A549 (cell line): ENCODE measurements around the gene RHBDL2.

Experiments
- CBX8 ChIP-seq: fragments of 200-600 bp; sonication (generic); IDR thresholded peaks from 2 replicates; pipeline ENCODE4 v1.6.1; 2016
- CHD2 ChIP-seq: fragments of 150-350 bp; IDR thresholded peaks from 2 replicates; pipeline ENCODE4 v1.6.1; 2014; ENCODE audit warnings: low read length; ENCODE audit not compliant: partially characterized antibody
- EP300 ChIP-seq, 2 experiments: fragments of >200 bp; sonication (Bioruptor Twin); formaldehyde crosslinking; IDR thresholded peaks; 2 replicates in 1 of 2; 3 replicates in 1 of 2; pipeline ENCODE4 v1.6.1; 2016 to 2017
- KDM1A ChIP-seq: fragments of 200-600 bp; sonication (generic); IDR thresholded peaks from 2 replicates; pipeline ENCODE4 v1.6.1; 2016; ENCODE audit warnings: low read depth, mild to moderate bottlenecking
- NR3C1 ChIP-seq: fragments of >200 bp; sonication (Bioruptor Twin); formaldehyde crosslinking; IDR thresholded peaks from 3 replicates; pipeline ENCODE4 v1.6.1; 2017
- POLR2A ChIP-seq: IDR thresholded peaks from 2 replicates; pipeline ENCODE4 v1.6.1; 2012; ENCODE audit warnings: mild to moderate bottlenecking, low read length
- RFX5 ChIP-seq: fragments of 450-650 bp; IDR thresholded peaks from 2 replicates; pipeline ENCODE4 v1.7.1; 2014; ENCODE audit warnings: antibody characterized with exemption, mild to moderate bottlenecking, moderate library complexity
- SMC3 ChIP-seq: fragments of >200 bp; sonication (Bioruptor Twin); formaldehyde crosslinking; IDR thresholded peaks from 3 replicates; pipeline ENCODE4 v1.6.1; 2018; ENCODE audit warnings: inconsistent platforms
- TF ChIP-seq, protein P1 (sequence below): fragments of >200 bp; sonication (Bioruptor Twin); formaldehyde crosslinking; IDR thresholded peaks from 3 replicates; pipeline ENCODE4 v1.5.1; 2016
- TF ChIP-seq, protein P2 (sequence below): IDR thresholded peaks from 2 replicates; pipeline ENCODE4 v1.6.1; 2012
- TF ChIP-seq, protein P3 (sequence below): fragments of 250-450 bp; sonication (Bioruptor Pico); IDR thresholded peaks from 2 replicates; pipeline ENCODE4 v1.5.0; 2021; ENCODE audit warnings: mild to moderate bottlenecking, moderate library complexity, borderline replicate concordance
- TF ChIP-seq, protein P4 (sequence below): IDR thresholded peaks from 2 replicates; pipeline ENCODE4 v1.6.1; 2012

DNA sequence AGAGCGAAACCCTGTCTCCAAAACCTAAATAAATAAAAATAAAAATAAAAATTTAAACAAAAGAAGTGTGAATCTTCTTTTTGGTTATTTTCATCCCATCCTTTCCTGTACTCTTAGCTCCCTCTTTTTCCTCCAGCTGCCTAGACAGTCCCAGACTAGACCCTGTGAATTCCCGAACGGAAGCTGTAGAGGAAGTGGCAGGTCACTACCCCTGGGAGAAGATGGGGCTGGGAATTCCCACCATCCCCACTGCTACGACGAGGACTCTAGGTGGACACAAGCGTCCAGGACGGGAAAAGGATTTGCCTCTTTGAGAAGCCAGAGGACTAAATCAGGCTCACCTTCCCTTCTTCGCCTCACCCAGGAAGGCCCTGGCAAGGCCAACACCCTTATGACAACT, 12.6 kb downstream of the RHBDL2 start:
- TF ChIP-seq, protein P1, sequence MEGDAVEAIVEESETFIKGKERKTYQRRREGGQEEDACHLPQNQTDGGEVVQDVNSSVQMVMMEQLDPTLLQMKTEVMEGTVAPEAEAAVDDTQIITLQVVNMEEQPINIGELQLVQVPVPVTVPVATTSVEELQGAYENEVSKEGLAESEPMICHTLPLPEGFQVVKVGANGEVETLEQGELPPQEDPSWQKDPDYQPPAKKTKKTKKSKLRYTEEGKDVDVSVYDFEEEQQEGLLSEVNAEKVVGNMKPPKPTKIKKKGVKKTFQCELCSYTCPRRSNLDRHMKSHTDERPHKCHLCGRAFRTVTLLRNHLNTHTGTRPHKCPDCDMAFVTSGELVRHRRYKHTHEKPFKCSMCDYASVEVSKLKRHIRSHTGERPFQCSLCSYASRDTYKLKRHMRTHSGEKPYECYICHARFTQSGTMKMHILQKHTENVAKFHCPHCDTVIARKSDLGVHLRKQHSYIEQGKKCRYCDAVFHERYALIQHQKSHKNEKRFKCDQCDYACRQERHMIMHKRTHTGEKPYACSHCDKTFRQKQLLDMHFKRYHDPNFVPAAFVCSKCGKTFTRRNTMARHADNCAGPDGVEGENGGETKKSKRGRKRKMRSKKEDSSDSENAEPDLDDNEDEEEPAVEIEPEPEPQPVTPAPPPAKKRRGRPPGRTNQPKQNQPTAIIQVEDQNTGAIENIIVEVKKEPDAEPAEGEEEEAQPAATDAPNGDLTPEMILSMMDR, result no peak
- no peak for TF ChIP-seq POLR2A
- no peak for TF ChIP-seq CHD2
- TF ChIP-seq, protein P2, sequence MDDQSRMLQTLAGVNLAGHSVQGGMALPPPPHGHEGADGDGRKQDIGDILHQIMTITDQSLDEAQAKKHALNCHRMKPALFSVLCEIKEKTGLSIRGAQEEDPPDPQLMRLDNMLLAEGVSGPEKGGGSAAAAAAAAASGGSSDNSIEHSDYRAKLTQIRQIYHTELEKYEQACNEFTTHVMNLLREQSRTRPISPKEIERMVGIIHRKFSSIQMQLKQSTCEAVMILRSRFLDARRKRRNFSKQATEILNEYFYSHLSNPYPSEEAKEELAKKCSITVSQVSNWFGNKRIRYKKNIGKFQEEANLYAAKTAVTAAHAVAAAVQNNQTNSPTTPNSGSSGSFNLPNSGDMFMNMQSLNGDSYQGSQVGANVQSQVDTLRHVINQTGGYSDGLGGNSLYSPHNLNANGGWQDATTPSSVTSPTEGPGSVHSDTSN, result no peak
- no peak for TF ChIP-seq EP300 (IDR thresholded peaks at IDR 0.05)
- TF ChIP-seq CBX8, result no peak
- TF ChIP-seq KDM1A, result no peak
- no peak for TF ChIP-seq SMC3
- TF ChIP-seq NR3C1, result no peak
- TF ChIP-seq RFX5, result no peak
- TF ChIP-seq, protein P3, sequence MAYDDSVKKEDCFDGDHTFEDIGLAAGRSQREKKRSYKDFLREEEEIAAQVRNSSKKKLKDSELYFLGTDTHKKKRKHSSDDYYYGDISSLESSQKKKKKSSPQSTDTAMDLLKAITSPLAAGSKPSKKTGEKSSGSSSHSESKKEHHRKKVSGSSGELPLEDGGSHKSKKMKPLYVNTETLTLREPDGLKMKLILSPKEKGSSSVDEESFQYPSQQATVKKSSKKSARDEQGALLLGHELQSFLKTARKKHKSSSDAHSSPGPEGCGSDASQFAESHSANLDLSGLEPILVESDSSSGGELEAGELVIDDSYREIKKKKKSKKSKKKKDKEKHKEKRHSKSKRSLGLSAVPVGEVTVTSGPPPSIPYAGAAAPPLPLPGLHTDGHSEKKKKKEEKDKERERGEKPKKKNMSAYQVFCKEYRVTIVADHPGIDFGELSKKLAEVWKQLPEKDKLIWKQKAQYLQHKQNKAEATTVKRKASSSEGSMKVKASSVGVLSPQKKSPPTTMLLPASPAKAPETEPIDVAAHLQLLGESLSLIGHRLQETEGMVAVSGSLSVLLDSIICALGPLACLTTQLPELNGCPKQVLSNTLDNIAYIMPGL (CRISPR knock-in tag), result no peak
- TF ChIP-seq, protein P4, sequence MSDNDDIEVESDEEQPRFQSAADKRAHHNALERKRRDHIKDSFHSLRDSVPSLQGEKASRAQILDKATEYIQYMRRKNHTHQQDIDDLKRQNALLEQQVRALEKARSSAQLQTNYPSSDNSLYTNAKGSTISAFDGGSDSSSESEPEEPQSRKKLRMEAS, result no peak
